ENCODE measurements around the gene ZSWIM3.

The ZSWIM3 gene

DNA sequence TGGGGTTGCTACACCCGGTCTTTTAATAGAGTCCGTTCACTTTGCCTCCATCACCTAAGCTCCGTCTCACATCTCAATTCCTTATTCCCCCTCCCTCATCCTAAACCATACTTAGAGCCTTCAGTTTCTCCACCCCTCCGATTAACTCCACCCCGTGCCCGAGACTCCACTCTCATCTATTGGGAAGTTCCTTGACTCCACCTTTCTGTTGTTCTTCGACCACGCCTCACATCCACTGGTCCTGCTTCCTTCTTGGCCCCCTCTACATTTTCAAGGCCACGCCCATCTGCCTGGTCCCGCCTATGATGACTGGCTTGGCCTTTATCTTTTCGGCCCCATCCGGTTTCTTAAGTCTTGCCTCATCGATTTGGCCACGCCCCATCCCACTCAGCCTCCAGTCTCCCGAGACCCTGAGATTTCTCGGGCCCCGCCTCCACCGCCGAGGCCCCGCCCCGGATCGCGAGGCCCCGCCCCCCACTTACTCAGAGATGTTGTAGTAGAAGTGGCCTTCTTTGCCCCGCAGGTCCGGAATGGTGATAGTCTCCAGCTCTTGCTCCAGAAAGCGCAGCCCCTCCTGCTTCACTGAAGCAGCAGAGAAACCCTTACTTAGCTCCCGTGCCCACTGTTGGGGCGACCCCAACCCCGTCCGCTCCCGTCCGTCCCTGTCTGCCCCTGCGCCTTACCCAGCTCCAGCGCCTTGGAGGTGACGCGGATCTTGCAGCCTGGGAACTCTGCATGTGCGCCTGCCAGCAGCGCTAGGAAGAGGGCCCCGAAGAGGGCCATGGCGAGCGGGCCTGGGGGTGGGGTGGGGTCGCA is 53.5 kb downstream of the ZSWIM3 start:
- no peak for DNase-seq

DNA sequence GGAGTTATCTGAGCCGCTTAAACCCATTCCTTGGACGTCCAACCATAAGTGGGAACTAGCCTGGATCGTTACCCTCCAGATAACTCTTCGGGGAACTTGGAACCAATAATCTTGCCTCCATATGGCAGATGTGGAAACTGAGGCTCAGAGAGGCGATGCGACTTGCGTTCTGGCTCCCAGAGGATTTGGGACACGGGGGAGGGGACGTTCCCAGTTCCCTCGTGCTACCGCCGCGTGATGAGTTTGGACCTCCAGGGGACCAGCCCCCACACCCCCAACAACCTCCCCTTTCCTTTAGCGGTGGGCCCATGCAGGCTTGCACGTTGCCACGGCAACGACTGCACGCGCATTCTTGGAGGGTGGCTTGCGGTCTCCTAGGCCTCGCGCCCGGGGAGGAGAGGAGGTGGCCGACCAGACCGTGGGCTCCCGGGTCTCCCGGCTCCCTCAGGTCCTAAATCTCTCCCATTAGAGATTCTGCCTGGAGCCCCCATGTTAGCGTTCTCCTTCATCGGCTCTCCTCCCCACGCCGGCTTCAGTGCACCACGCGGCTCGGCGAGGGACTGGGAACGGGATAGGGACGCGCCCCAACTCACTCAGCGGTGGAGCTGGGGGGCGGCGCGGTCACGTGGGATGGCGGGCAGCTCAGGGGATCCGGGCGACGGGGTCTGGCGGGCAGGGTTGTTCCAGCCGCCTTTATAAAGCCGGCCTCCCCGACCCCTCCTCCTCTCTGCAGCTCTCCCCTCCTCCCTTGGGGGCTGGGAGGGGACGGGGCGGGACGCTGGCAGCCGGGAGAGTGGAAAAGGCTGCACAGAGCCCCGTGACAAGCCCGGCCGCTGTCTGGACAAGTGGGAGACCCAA is 54.3 kb downstream of the ZSWIM3 start, which contains the start of gene PLTP:
Gene PLTP, minus strand, starts transcription at position 670 of the 858 bp plus-strand sequence. CDS start 703 bp downstream, outside the sequence.
- no peak for DNase-seq

GRCh38 chr20:45912344-45912682 is 54.9 kb downstream of the ZSWIM3 start:
- DNase-seq = no peak

- DNase-seq = no peak
Observed at GRCh38 chr20:45913116-45913515, 55.7 kb downstream of the ZSWIM3 start.

GRCh38 chr20:45917790-45918141 is 60.4 kb downstream of the ZSWIM3 start:
- no peak for DNase-seq

GRCh38 chr20:45918182-45918737 is 60.8 kb downstream of the ZSWIM3 start:
- DNase-seq = no peak

DNA sequence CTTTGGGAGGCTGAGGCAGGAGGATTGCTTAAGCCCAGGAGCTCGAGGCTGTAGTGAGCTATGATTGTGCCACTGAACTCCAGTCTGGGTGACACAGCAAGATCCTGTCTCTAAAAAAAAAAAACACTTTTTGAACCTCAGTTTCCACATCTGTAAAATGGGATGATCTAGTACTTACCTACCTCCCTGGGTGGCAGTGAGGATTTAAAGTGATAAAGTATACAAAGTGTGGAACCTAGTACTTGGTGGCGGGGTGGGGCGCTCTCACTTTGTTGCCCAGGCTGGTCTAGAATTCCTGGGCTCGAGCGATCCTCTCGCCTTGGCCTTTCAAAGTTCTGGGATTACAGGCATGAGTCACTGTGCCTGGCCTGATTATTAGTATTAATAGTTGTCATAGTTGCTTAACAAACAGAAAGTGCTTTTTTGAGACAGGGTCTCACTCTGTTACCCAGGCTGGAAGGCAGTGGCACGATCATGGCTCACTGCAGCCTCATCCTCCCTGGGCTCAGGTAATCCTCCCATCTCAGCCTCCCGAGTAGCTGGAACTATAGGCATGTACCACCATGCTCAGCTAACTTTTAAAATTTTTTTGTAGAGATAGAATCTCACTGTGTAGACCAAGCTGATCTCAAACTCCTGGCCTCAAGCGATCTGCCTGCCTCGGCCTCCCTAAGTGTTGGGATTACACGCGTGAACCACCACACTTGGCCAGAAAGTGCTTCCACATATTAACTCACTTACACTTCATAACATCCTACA is 61.5 kb downstream of the ZSWIM3 start:
- no peak for DNase-seq

DNA sequence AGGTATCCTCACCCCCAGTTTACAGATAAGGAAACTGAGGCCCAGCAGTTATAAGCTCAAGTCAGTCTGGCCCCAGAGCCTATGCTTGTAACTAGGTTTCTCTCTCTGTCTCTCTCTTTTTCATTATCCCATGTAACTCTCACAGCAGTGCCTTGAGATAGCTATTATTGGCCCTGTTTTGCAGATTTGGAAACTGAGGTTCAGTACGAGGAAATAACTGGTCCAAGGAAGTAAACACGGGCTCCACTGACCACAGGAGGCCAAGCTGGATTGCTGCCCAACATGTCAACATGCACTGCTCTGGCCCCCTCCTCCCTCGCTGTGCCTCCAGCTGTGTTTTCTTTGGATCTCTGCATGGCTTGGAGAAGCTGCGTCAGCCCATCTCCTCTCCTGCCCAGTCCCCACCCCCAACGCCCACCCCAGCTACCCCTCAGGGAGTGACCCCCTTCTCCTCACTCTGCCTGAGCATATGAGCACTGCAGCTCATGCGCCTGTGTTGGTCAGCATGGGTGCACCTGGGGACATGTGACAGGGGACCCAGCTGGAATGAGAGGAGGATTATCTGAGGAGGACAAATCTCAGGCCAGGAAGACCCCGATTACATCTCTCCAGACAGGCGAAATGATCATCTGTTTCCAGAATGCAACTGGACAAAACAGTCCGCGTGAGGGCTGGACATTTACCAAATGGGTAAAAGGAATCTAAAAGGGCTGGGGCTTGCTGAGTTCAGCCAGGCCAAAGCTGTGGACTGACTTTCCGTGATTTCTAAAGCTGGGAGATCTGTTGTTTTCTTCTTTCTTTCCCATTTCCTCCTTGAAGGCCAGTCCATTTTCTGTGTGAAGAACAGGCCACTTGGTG is 62.4 kb downstream of the ZSWIM3 start:
- no peak for DNase-seq

GRCh38 chr20:45920462-45921336 is 63.3 kb downstream of the ZSWIM3 start:
- DNase-seq = no peak

GRCh38 chr20:45921337-45922189 is 64.1 kb downstream of the ZSWIM3 start:
- DNase-seq = no peak

- no peak for DNase-seq
Observed at GRCh38 chr20:45924391-45925261, 67.2 kb downstream of the ZSWIM3 start.

GRCh38 chr20:45925821-45926506 is 68.5 kb downstream of the ZSWIM3 start:
- DNase-seq = no peak

DNA sequence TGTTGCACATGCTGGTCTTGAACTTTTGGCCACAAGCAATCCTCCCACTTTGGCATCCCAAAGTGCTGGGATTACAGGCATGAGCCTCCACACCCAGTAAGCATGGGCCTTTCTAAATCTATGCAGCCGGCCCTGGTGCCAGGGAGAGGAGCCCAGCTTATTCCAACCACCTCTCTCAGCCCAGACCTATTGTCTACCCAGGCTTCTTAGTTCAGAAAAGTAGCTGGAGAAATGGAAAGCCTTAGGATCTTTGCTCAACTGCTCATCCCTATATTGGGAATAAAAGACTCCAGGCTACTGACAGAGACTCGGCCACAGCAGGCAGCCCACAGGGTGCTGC is 69.3 kb downstream of the ZSWIM3 start:
- no peak for DNase-seq

GRCh38 chr20:45927071-45927878 is 69.9 kb downstream of the ZSWIM3 start:
- DNase-seq = no peak

Data from NCI-H1092 (cell line).